Activated T-cell treated with anti-CD3 and anti-CD28 coated beads, Interleukin-2, amount 50 U/mL, for 1 hour (primary cell): Measurements from ENCODE around the gene PVALB.

ENCODE experiments used
- DNase-seq: peaks from one replicate; pipeline ENCODE4 v3.0.0-alpha.2; 2020

The PVALB gene

DNA sequence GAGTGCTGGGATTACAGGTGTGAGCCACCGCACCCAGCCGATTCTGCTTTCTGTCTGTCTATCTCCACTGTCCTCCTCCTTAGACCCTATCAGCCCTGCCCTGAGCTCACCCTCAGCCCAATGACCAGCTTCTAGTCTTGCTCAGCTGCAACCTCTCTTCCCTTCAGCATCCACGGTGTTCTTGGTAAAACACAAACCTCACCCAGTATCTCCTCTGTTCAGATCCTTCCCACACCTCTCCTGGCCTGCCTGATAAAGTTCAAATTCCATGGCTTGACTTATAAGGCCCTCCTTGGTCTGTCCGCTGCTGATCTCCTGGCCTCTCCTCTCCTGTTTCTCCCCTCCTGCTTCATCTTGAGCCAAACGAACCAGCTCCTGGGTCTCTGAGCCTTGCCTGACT is 29.4 kb upstream of the PVALB start:
- no peak for DNase-seq

DNA sequence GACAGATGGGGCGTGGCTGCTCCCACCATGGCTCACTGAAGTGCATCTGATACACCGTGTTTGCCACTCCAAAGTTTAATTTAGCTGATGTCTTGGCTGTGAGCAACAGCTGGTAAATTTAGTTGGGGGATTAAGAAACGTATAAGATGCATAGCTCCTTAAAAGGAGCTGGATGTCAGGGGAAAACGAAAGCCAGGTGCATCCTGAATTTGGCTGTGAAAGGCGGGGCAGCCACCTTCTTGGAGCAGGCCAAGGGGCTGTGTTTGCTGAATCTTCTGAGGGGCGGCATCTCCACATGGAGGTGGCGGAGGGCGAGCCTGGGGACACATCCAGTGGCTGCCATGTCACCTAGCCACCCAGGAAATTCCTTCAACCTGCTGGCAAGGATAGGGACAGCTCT is 23.3 kb upstream of the PVALB start:
- no peak for DNase-seq

DNA sequence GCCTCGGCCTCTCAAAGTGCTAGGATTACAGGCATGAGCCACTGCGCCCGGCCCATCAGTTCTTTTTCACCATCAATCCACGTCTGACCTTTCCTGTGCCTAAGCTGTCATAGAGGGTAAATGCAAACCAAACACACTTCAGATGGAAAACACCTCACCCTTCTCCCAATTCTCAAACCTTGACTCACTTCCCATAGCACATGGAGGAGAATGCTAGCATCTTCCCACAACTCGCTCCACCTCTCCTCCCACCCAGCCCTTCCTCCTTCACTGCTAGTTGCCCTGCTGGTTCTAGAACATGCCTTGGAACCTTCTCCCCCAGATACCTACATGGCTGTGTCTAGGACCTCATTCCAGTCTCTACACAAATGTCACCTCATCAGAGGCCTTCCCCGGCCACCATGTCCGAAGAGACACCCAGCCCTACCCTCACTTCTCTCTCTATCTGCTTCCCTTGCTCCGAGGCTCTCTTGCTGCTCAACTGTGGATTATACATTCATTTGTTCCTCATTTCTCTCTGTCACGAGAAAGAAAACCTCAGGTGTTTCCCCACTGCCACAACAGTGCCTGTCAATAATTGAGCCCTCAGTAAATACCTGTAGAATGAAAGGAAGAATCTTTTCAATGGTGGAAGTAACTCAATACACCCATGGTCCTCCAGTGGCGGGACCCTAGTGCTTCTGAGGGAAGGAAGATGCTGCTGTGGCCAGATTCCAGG is 22.7 kb upstream of the PVALB start:
- DNase-seq = no peak

DNA sequence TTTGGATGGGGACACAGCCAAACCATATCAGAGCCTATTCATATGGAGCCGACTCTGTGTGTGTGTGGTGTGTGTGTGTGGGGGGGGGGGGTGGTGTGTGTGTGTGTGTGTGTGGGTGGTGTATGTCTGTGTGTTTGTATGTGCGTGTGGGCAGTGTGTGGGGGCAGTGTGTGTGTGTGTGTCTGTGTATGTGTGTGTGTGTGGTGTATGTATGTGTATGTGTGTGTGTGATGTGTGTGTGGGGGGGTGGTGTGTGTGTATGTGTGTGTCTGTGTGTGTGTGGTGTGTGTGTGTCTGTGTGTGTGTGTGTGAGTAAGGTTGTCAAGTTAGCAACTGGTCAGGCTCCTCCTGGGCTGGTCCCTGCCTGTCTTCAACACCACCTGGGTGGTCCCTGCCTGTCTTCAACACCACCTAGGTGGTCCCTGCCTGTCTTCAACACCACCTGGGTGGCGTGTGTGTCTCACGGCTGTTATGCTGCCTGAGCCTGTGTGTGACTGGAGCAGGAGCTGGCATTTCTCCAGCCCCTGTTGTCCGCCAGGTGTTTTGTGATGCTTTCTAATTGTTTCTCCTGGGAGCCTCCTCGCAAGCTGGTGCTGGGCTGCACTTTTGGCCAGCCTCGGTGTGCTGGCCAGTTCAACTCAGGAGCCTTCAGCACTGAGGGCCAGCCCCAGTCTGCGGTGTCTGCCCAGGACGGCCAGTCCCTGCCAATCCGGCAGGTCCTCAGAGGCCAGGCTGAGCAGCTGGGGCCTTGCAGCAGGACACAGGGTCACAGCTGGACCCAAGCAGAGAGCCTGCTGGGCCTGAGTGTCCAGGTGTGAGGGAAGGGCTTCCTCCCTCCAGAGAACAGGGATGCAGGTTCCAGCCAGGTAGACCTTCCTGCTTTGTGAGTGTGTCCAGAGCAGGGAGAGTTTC is 21.5 kb upstream of the PVALB start:
- DNase-seq = no peak

DNA sequence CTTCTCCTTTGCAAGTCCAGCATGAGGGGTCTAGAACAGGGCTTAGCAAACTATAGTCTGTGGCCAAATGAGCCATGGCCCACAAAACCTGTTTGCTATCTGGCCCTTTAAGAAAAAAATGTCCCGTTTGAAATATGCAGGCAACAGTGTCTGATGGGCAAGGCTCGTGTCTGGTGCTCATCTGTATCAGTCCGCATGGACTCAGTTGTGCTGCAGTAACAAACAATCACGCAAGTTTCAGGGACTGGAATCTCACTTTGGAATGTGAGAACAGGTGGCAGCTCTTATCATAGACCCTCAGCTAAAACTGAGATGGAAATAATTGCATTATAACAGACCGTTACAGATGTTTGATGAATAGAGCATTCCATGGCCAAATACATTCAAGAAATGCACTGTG is 19.1 kb upstream of the PVALB start:
- DNase-seq = no peak

DNA sequence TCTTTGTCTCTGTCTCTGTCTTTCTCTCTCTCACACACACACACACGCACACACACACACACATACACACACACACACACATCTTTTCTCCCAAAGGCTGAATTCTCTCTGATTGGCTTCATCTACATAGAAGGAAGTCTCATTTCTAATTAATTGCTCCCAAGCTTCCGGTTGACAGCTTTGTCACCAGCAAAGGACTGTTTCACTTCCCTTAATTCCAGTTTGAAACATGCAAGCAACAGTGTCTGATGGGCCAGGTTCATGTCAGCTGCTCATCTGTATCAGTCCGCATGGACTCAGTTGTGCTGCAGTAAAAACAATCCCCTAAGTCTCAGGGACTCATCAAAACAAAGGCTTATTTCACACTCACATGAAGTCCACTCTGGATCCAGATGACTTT is 16.2 kb upstream of the PVALB start:
- DNase-seq = no peak

DNA sequence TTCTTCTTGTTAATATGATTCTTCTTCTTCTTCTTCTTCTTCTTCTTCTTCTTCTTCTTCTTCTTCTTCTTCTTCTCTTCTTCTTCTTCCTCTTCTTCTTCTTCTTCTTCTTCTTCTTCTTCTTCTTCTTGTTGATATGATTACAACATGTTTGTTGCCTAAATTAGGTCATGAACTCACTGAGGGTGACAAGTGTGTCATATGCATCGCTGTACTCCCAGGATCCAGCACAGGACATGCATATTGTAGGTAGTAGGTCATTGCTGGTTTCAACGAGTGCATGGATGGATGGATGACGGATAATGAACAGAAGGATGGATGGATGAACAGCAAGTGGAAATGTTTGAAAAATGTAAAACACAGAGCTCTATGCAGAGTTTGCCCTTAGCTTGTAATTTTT is 14.9 kb upstream of the PVALB start:
- no peak for DNase-seq

DNA sequence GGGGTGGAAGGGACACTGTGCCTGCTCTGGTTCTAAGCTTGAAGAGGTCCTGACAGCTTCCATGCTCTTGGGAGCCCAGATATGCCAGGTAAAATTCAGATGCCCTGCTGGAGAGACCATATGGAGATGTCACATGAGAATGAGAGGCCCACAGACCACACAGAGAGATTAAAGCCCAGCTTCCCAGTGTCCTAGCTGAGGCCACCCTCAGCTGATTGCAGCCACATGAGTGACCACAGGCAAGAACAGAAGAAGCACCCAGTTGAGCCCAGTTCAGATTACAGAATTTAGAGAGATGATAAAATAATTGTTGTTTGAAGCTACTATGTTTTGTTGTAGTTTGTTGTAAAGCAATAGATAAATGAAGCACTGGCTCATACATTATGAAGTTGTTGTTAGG is 14.4 kb upstream of the PVALB start:
- DNase-seq = no peak

DNA sequence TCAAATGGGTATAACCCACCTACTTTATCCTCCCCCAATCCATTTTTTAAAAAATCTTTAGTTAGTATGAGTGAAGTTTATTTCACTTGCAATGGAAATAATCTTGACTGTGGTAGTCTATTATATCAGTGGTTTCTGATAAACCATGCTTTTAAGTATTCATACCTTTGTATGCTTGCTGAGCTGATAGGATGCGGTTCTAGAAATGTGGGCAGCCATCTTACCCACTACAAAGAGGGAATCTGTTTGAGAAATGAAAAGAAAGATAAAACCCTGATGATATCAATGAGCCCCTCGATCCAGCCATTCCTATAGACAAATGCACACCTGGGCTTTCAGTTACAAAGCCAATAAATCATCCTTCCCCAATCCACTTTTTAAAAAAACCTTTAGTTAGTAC is 13.8 kb upstream of the PVALB start:
- no peak for DNase-seq

DNA sequence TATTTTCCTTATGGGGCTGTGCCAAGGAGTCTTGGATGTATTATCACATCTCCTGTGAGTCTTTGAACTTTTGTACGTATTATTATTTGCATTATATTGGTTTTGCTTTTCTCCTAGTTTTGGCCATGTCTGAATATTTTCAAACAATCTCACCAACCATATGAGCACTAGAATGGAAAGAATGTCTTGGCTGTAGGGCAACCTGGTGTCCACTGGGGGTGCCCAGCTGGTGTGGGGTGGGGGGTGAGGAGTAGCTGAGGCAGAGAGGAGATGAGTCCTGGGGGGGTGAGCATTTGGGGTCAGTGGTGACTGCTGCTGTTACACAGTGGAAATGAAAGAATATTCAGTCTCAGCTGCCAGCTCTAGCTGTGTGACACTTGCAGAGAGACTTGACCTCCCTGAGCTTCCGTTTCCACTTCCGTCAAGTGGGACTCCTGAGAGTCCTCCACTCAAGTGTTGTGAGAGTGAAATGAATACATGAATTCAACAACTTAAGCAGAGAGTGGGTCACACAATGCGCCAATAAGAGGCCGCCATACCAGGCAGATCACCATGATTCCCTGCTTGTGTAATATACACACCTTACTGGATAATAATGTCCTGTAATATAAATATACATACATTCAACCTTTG is 12.7 kb upstream of the PVALB start:
- DNase-seq = no peak

DNA sequence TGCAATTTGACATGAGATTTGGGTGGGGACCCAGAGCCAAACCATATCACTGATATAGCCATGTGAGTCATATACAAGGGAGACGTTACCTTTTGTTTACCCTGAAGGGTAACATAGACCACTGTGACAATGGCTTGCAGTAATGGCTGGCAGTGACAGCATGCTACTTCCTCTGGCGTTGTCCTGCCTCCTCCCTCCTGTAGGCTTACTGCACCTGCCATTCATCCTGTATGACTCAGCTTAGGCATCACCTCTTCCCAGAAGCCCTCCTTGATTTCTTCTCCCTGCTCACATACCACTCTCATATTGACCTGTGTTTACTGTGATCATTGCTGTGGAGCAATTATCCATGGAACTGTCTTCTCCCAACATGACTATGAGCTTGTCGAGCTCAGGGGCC is 12.0 kb upstream of the PVALB start:
- DNase-seq = no peak

DNA sequence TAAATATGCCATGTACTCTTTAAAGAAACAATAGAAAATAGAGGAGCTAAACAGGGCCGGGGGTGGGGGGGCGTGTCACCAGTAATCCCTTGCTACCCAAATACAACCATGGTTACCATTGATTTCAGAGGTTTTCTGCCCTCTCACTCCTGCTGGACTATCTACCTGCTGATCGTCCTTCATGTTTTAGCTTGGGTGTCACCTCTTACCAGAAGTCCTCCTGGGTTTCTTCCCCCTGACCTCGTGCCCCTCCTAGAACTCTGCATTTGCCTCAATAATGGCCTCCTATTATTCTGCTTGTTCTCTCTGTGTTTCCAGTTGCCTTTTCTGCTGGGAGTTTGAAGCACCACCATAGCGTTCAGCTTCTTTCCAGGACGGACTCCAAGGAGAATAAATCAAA is 9.4 kb upstream of the PVALB start:
- no peak for DNase-seq

DNA sequence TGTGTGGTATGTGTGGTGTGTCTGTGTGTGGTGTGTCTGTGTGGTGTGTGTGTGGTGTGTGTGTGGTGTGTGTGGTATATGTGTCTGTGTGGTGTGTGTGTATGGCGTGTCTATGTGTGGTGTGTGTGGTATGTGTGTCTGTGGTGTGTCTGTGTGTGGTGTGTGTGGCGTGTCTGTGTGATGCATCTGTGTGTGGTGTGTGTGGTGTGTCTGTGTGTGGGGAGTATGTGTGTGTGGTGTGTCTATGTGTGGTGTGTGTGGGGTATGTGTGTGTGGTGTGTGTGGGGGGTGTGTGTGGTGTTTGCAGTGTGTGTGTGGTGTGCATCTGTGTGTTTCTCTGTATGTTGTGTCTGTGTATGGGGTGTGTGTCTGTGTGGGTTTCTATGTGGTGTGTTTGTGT is 7.8 kb upstream of the PVALB start:
- DNase-seq = no peak

DNA sequence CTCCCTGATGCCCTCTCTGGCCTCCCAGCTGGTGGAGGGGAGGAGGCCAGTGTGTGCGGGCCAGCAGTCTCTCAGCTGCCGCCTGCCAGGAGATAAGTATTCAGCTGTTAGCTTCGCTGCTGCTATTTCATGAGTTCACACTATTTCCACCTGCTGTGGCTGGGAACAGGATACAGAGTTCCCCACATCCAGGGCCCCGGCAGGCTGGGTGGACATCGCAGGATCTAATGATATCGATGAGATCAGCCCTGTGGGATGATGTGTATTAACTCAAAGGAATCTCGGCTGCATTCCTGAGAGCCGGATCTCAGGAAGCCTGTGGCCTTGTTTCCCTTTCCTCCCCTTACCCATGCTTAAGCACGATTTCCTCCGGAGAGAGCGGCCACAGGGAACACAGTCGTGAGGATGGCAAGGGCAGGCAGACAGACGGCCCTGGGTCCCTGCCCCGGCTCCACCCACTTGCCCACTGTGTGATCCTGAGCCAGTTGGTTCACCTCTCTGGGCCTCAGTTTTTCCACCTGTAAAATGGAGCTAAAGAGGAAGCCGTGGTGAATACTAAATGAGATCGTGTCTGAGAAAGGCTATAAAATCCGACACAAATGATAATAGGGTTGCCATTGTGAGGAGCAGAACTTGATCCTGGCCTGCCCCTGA is 6.5 kb upstream of the PVALB start:
- no peak for DNase-seq

DNA sequence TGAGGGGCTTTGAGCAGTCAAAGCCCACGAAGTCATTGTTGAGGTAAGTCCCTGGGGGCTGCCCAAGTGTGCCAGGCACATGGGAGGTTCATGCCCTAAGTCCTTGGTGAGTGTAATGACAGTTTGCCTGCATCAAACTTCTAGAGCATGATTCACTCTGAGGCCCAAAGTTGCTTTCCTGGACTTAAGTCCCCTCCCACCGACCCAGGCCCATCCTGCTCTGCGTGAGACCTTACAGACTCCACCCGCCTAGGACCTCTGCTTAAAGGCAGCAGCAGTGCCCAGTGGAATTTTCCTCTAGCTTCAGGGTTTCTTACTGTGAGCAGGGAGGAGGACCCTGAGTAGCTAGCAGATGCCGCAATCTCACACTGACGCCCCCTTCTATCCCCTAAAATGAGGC is 5.7 kb upstream of the PVALB start:
- DNase-seq = no peak

DNA sequence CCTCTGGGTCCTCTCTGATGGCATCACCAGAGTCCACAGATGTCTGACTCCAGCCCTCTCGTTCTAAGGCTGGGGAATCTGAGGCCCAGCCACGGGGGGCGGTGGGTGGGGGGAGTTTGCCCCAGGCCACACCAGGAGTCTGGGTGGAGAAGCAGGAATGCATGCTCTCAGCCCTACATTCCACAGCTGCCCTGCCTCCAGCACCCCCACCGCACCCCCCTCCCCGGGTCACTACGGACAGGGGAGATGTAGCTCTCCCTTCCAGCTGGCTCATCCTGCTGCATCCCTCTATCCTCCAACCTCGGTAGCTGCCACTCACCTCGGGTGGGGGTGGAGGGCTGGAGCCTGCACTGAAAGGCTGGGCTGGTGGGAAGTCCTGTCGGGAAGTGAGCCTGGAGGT is 2.3 kb upstream of the PVALB start:
- DNase-seq = no peak

DNA sequence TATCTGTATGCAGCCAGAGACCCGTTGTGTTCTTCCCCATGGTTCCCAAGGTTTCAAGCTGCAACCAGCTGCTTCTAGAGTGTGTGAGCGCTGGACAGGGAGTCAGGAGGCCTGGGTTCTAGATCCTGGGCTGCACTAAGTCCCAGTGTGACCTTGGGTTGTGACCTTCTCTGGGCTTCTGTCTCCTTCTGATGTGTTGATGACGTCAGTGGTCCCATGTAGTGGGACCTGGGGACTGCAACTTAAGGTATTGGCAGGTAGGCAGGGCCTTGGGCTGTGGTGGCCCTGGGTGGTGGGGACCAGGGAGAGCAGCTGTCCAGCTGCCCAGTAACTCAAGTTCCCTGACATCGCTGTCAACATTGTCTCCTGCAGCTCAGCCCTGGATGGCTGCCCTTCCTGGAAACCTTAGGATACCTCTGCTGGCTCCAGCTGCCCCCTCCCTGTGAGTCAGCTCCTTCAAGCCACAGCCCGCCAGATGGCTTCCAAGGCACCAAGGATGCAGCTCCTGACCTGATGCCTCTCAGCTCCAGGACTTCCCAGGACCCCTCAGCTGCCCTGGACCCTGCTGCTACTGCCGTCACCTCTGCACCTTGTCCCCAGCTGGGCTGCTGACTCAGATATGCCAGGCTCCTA is 1.3 kb upstream of the PVALB start:
- no peak for DNase-seq

DNA sequence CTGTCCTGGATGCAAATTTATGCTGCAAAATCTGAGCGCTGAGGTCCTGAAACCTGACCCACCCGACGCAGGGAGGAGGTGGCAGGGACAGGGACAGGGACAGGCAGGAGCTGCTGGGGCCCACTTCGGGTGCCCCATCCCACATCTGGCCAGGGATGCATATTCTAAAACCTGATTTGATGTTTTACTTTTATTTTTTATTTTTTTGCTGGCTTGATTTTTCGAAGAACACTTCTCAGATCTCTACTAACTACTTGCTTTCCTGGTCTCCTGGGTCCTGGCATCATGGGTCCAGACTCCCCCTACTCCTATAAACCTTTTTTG is 652 bp upstream of the PVALB start:
- DNase-seq = no peak

DNA sequence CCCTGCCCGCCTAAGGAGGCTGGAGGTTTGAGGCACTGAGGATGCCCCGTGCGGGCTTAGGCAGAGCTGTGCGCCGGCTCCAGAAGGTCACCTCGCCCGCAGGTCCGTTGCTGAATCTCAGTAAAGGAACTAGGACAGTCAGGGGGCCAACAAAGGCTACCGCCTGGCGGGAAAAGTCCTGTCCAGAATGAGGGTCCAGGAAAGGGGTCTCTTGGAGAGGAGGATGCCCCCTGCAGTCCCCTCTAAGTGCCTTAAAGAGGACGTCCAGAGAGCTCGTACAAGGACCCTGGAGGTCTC is 548 bp downstream of the PVALB start:
- DNase-seq = no peak

DNA sequence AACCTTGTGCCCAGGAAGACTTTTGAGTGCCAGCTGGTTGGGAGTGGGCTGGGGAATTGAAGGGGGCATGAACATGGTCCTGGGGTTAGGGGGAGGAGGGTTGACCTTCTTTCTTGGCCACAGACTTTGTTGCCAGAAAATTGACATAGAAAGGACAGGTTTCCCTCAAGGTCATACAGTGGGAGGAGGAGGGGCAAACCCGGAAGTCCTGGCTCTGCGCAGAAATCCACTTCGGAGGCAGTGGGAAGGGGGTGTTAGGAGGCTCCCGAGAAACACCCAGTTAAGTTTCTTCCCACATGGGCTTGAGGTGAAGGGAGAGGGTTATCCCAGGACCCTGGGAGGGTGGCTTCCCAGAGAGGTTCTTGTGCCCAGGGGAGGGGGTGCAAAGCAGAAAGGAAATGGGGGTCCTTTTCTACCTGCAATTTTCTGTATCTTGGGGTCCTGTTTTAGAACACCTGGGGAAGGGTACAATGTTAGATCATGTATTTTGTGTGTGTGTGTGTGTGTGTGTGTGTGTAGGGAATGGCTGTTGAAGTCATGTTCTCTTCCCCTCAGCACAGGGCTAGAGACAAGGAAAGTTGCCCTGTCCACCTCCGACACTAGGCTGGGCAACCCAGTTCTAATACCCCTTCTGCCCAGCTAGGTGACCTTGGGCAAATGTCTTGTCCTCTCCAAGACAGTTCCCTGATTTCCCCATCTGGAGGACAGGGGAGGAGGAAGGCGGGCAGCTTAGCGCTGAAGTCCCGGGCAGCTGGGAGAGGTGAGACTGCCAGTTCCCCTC is 1.1 kb downstream of the PVALB start:
- DNase-seq = no peak

DNA sequence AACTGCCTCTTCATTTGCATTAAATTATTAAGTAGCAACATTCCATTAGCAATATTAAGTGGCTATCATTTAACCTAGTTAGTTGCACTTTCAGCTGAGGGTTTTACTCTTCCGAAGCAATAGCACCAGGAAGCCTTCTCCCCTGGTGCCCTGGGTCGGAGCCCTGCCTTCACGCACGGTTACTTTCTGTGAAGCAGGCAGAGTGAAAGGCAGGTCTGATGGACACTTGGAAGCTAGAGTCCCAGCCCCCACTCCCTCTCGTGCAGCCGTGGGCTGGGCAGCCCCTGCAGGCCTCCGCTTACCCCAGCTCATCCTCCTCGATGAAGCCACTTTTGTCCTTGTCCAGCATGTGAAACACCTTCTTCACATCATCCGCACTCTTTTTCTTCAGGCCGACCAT is 2.0 kb downstream of the PVALB start:
- DNase-seq = no peak

DNA sequence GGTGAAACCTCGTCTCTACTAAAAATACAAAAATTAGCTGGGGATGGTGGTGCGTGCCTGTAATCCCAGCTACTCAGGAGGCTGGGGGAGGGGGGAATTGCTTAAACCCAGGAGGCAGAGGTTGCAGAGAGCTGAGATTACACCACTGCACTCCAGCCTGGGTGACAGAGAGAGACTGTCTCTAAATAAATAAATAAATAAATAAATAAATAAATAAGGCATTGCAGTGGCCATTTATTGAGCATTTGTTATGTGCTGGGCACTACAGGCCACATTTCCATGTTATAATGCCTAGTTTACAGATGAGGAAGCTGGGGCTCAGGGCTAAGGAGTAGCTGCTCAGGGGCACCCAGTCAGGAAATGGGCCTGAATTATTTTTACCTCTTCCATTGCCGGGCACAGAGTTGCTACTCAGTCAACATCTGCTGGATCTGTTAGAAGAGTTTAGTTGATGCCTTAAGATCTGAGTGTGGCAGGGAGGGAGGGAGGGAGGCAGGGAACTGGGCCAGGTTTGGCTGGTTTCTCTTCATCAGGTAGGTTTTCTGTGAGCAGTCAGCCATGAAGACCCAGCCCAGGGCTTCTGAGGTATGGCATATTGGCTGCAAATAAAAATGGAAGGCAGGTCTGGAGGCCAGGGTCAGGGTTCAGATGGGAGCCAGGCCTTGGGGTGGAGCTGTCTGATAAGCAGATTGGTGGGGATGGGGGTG is 5.6 kb downstream of the PVALB start:
- DNase-seq = no peak
